Superior temporal gyrus (tissue), 1 donor: ENCODE data around the gene HAUS8.

Source experiments
- DNase-seq: peaks from one replicate; pipeline ENCODE4 v3.0.0-alpha.2; 2016; ENCODE audit errors: extremely low spot score

Gene HAUS8

GRCh38 chr19:17075864-17076542 lies 751 bp upstream of the HAUS8 start:
- DNase-seq = no peak

GRCh38 chr19:17074634-17075034 lies 618 bp downstream of the HAUS8 start:
- no peak for DNase-seq

GRCh38 chr19:17073869-17074633 lies 1.2 kb downstream of the HAUS8 start:
- no peak for DNase-seq

GRCh38 chr19:17070912-17071311 lies 4.3 kb downstream of the HAUS8 start:
- no peak for DNase-seq

- DNase-seq = no peak
Observed at GRCh38 chr19:17070421-17070820, 4.8 kb downstream of the HAUS8 start.

GRCh38 chr19:17069193-17069592 lies 6.1 kb downstream of the HAUS8 start:
- DNase-seq = no peak

GRCh38 chr19:17063428-17063827 lies 11.8 kb downstream of the HAUS8 start:
- DNase-seq = no peak

- no peak for DNase-seq
Observed at GRCh38 chr19:17061691-17062090, 13.6 kb downstream of the HAUS8 start.

- no peak for DNase-seq
Observed at GRCh38 chr19:17061205-17061604, 14.0 kb downstream of the HAUS8 start.

- DNase-seq = no peak
Observed at GRCh38 chr19:17060802-17061201, 14.4 kb downstream of the HAUS8 start.

GRCh38 chr19:17058236-17058635 lies 17.0 kb downstream of the HAUS8 start:
- DNase-seq = no peak

GRCh38 chr19:17055636-17056035 lies 19.6 kb downstream of the HAUS8 start:
- DNase-seq = no peak

GRCh38 chr19:17054746-17055145 lies 20.5 kb downstream of the HAUS8 start:
- no peak for DNase-seq

- peak; percentile 77 for DNase-seq
Observed at GRCh38 chr19:17052439-17052838, 22.8 kb downstream of the HAUS8 start.

- DNase-seq = no peak
Observed at GRCh38 chr19:17049711-17050280, 25.5 kb downstream of the HAUS8 start.

GRCh38 chr19:17048885-17049453 lies 26.3 kb downstream of the HAUS8 start:
- DNase-seq = no peak

GRCh38 chr19:17045907-17046502 lies 29.2 kb downstream of the HAUS8 start:
- no peak for DNase-seq

- DNase-seq = no peak
Observed at GRCh38 chr19:17043744-17044143, 31.5 kb downstream of the HAUS8 start.

GRCh38 chr19:17041976-17042375 lies 33.3 kb downstream of the HAUS8 start:
- DNase-seq = no peak

- no peak for DNase-seq
Observed at GRCh38 chr19:17037966-17038500, 37.2 kb downstream of the HAUS8 start.

- DNase-seq = no peak
Observed at GRCh38 chr19:17037184-17037583, 38.1 kb downstream of the HAUS8 start.

GRCh38 chr19:17036640-17037039 lies 38.6 kb downstream of the HAUS8 start:
- no peak for DNase-seq
